ENCODE results near the gene EIF3D. TPM values are rescaled to one million over a fixed set of nuclear protein-coding genes. Genes with fewer than 3 reads are reported as not detected.
A peak's percentile ranks its signal among the peaks of the same experiment; 100 is the strongest.

Gene EIF3D
- total RNA-seq, 1 experiment from 2014 or later: 306 TPM

DNA sequence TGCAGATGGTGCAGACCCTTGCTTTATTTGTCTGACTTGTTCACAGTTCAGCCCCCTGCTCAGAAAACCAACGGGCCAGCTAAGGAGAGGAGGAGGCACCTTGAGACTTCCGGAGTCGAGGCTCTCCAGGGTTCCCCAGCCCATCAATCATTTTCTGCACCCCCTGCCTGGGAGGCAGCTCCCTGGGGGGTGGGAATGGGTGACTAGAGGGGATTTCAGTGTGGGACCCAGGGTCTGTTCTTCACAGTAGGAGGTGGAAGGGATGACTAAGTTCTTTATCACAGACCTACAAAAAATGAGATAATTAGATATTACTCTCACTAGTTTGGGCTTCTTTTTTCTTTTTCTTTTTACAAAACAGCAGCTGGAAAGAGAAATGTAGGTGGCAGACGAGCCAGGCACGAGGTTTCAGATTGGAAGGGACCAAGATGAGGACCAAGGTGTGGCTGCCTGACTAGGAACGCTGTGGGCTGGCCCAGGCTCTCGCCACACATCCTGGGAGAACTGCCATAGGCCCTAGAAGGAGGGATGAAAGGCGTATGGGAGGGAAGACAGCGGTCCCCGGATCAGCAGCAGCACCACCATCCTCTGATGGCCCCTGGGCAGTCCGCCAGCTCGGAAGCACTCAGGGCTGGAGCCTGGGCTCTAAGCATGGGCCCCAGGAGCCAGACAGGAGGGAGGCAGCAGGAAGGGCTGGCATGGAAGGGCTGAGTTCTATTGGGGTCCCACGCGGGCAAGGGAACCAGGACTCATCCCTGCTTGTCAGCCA, 61.7 kb downstream of the EIF3D start:
- H3K4me3 ChIP-seq (replicated peaks in 1 of 2; ENCODE audit: low read depth in 1 of 2, low read length in 2 of 2): peak overlapping the region in 1 of 2 experiments; percentile 44; a peak in 2 of 4 replicates
- ChIA-PET POLR2A (interaction anchor here (0.8 to 2.0 kb wide), 2 partner anchors 13 to 79 kb away, joined by 5 read pairs; partner anchors contain the start of gene MYH9), RAD21 (ENCODE audit: low non-redundant PET in 1 of 2, low total read pairs in 2 of 2, uncharacterized antibody in 2 of 2, unreplicated experiment in 2 of 2) (interaction anchor here (2.3 to 4.2 kb wide), 2 partner anchors 166 kb away, joined by 8 to 16 read pairs; no protein-coding TSS in a partner anchor), CTCF (interaction anchor here (1.0 to 3.8 kb wide), 2 partner anchors 14 to 166 kb away, joined by 3 to 20 read pairs; partner anchors contain the start of gene TXN2)
- BruUV-seq (replicated peaks): TSS peak; percentile 34
- H3K4me1 ChIP-seq (ENCODE audit: control insufficient read depth in 1 of 2, insufficient read depth in 2 of 2, low read length in 2 of 2): peaks cover 65 to 78% of the 10 kb centered on the region in 2 experiments
- intact Hi-C loops (cut with micrococcal nuclease): loop anchor here (5.0 kb wide), 1 partner anchor 80 kb away; the partner anchor contains the start of gene MYH9
- peak overlapping the region; percentile 77 for H3K27ac ChIP-seq (ENCODE audit: low read depth, low read length)
- no peaks in the 10 kb centered on the region for H4K20me1 ChIP-seq (ENCODE audit: insufficient read depth)
- H2AFZ ChIP-seq (ENCODE audit: low read depth, low read length, poor library complexity, severe bottlenecking): no peak overlapping the region
- no peaks in the 10 kb centered on the region for H3K9me3 ChIP-seq (ENCODE audit: control insufficient read depth in 1 of 2, insufficient read depth in 1 of 2, low read depth in 1 of 2, low read length in 2 of 2)
- DNase-seq (ENCODE audit: low read depth, low spot score) (peak; percentile 46), ATAC-seq (peak; percentile 63)
- no peaks in the 10 kb centered on the region for H3K9me2 ChIP-seq (ENCODE audit: insufficient read depth)
- no peaks in the 10 kb centered on the region for H3K27me3 ChIP-seq (ENCODE audit: insufficient read depth, low read length)
- no peaks in the 10 kb centered on the region for H3K79me2 ChIP-seq (ENCODE audit: insufficient read depth, low read length)
- peak overlapping the region; percentile 80 for H3K4me2 ChIP-seq (ENCODE audit: low read length)
- TF ChIP-seq POLR2AphosphoS5 (IDR thresholded peaks at IDR 0.05; ENCODE audit: low read depth, low read length) (no peak), FOSL1 (IDR thresholded peaks at IDR 0.05; ENCODE audit: low read depth) (no peak), REST (IDR thresholded peaks at IDR 0.05; ENCODE audit: low read depth) (no peak), TCF7L2 (IDR thresholded peaks at IDR 0.05; ENCODE audit: borderline replicate concordance, extremely low read depth, insufficient read depth, insufficient read length) (peak; percentile 55), EZH2phosphoT487 (IDR thresholded peaks at IDR 0.05; ENCODE audit: borderline replicate concordance) (no peak)
- TF ChIP-seq, protein P1, sequence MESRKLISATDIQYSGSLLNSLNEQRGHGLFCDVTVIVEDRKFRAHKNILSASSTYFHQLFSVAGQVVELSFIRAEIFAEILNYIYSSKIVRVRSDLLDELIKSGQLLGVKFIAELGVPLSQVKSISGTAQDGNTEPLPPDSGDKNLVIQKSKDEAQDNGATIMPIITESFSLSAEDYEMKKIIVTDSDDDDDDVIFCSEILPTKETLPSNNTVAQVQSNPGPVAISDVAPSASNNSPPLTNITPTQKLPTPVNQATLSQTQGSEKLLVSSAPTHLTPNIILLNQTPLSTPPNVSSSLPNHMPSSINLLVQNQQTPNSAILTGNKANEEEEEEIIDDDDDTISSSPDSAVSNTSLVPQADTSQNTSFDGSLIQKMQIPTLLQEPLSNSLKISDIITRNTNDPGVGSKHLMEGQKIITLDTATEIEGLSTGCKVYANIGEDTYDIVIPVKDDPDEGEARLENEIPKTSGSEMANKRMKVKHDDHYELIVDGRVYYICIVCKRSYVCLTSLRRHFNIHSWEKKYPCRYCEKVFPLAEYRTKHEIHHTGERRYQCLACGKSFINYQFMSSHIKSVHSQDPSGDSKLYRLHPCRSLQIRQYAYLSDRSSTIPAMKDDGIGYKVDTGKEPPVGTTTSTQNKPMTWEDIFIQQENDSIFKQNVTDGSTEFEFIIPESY (IDR thresholded peaks at IDR 0.05; ENCODE audit: extremely low read depth, insufficient replicate concordance, low read length): no peak
- TF ChIP-seq, protein P2, sequence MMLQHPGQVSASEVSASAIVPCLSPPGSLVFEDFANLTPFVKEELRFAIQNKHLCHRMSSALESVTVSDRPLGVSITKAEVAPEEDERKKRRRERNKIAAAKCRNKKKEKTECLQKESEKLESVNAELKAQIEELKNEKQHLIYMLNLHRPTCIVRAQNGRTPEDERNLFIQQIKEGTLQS (IDR thresholded peaks at IDR 0.05): no peak
- peak overlapping the region; percentile 54 for H3K9ac ChIP-seq (ENCODE audit: low read length)
- peaks cover 0 to 8% of the 10 kb centered on the region in 2 experiments; a peak in 2 of 4 replicates for H3K36me3 ChIP-seq (ENCODE audit: control insufficient read depth in 1 of 2, insufficient read depth in 2 of 2, low read length in 2 of 2)

All from HCT116 (cell line).